ENCODE results near the gene TMEM240. TPM values are rescaled to one million over a fixed set of nuclear protein-coding genes. Genes with fewer than 3 reads are reported as not detected.

Gene TMEM240
- total RNA-seq, 2 experiments from 2014 or later, result 1.2 to 1.3 TPM

DNA sequence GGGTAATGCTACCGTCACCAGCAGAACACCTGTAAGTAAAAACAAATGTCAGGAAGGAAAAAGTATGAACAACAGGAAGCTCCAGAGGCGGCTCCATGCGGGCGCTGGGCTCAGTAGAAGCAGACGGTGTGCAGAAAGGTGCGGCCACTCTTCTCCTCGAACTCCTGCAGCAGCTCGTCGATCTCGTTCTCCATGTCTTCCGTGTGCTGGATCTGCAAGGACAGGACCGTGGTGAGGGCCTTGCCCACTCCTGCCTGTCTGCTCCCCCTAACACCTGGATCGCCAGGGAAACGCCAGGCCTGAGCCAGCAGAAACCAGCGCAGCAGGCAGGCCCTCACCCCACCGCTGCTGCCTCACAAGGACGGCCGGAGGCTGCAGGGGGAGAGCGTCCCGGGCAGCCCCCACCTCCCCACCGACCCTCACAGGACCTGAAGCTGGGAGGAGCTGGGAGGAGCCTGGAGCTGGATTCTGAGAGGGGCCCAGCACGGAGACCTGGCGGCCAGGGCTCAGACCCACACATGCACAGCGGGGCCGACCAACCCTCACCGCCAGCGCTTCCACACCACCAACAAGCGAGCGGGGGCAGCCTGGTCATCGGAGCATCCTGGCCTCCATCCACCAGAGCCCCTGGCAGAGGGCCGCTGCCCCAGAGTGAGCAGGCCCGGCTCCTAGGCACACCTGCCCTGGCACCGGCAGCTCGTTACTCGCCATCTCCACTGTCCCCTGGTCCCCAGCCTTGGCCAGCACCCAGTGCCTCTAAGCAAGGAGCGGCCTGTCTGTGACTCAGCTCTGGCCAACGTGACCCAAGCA lies 1.7 kb upstream of the TMEM240 start:
- no peaks in the 10 kb centered on the region for H3K9me3 Mint-ChIP-seq
- ChIA-PET POLR2A (no interaction called here), CTCF (no interaction called here)
- DNase-seq, result no peak
- peaks cover 10% of the 10 kb centered on the region for H3K36me3 Mint-ChIP-seq (ENCODE audit: low read depth)
- H3K27me3 Mint-ChIP-seq, result no peaks in the 10 kb centered on the region
- peaks cover 4% of the 10 kb centered on the region for H3K4me1 Mint-ChIP-seq
- no peak overlapping the region for H3K4me3 Mint-ChIP-seq
- no peak overlapping the region for H3K27ac Mint-ChIP-seq

DNA sequence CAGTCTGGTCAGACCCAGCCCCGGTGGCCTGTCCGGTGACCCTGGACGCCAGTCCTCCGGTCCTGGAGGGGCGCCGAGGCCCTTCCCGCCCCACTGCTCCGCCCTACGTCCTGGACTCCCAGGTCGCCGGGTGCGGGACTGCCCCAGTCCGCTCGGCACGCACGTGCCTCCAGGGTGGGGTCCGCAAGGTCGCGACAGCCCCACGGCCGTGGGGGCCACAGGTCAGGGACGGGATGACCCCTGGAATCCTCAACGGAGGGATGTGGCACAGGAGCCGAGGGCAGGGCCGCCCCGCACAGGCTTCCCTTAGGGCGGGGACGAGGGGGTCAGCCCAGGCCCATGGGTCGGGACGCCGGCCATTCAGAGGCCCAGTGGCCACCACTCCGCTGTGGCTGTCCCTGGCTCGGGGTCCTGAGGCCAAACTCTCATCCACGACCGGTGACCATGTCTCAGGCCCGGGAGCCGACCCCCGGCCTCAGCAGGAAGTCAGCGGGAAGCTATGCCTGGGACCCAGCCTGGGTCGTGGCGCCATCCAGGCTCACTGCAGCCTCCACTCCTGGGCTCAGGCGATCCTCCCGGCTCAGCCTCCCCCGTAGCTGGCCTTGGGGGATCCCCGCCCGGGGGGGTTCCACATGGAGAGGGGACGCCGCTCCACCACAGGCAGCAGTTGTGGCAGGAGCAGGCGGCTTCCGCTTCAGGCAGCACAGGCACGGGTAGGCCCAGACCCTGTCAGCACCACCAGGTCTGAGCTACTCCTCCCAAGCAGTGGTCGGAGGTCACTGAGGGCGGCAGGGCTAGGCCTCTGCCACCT lies 599 bp upstream of the TMEM240 start:
- ChIA-PET CTCF (no interaction called here), POLR2A (no interaction called here)
- Mint-ChIP-seq H3K27ac (no peak overlapping the region), H3K9me3 (no peaks in the 10 kb centered on the region), H3K27me3 (no peaks in the 10 kb centered on the region), H3K4me3 (no peak overlapping the region), H3K4me1 (peaks cover 4% of the 10 kb centered on the region), H3K36me3 (ENCODE audit: low read depth) (peaks cover 10% of the 10 kb centered on the region)
- no peak for DNase-seq

DNA sequence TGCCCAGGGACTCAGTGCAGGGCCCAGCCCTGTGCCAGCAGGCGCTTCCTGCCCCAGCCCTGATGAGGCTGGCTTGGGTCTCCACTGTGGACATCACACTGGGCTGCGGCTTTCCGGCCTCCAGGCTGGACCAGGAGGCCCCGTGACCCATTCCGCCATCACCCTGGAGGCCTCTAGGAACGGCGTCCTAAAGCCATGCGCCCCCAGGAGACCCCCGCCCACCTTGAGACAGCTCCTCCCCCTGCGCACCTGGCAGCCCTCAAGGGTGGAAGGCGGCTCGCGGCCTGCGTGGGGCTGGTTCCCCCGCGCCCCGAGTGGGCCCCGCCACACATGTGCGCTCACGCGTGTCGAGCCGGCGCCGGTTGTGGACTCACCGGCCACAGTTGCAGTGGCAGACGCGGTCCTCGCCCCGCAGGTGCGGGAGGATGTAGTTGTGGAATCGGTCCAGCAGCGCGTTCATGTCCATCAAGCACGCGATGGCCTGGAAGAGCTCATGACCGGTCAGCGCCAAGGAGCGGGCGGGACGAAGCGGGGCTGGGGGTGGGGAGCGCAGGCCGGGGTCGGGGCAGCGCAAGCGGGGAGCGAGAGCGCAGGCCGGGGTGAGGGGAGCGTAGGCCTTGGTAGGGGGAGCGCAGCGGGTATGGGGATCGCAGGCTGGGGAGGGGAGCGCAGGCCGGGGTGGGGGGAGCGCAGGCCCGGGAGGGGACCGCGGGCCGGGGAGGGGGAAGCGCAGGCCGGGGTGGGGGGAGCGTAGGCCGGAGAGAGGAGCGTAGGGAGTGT lies 924 bp downstream of the TMEM240 start:
- ChIA-PET CTCF (interaction anchor here (1.0 kb wide), 1 partner anchor 196 kb away, joined by 3 read pairs; no protein-coding TSS in a partner anchor), POLR2A (no interaction called here)
- no peaks in the 10 kb centered on the region for H3K9me3 Mint-ChIP-seq
- no peak for DNase-seq
- no peak overlapping the region for H3K27ac Mint-ChIP-seq
- H3K27me3 Mint-ChIP-seq, result no peaks in the 10 kb centered on the region
- H3K4me3 Mint-ChIP-seq, result no peak overlapping the region
- H3K36me3 Mint-ChIP-seq (ENCODE audit: low read depth), result peaks cover 8% of the 10 kb centered on the region
- H3K4me1 Mint-ChIP-seq, result peaks cover 4% of the 10 kb centered on the region

DNA sequence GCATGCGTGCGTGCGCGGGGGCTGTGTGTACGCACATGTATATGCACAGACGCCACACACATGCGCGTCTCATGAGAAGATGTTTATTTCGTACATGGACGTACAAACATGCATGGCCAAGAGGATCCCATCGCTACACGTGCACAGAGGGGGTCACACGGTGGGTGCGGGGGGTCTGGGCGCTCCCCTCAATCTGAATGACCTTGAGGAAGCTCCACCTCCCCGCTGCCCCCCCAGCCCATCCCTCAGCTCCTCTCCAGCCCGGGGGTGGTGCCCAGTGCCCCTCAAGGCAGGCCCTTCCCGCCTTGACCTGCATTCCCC lies 1.5 kb downstream of the TMEM240 start:
- DNase-seq, result no peak
- CTCF ChIA-PET, result interaction anchor here (1.0 kb wide), 1 partner anchor 196 kb away, joined by 3 read pairs; no protein-coding TSS in a partner anchor
- POLR2A ChIA-PET, result no interaction called here
- Mint-ChIP-seq H3K27ac (no peak overlapping the region), H3K4me1 (peaks cover 4% of the 10 kb centered on the region), H3K27me3 (no peaks in the 10 kb centered on the region), H3K36me3 (ENCODE audit: low read depth) (peaks cover 8% of the 10 kb centered on the region), H3K4me3 (no peak overlapping the region), H3K9me3 (no peaks in the 10 kb centered on the region)

DNA sequence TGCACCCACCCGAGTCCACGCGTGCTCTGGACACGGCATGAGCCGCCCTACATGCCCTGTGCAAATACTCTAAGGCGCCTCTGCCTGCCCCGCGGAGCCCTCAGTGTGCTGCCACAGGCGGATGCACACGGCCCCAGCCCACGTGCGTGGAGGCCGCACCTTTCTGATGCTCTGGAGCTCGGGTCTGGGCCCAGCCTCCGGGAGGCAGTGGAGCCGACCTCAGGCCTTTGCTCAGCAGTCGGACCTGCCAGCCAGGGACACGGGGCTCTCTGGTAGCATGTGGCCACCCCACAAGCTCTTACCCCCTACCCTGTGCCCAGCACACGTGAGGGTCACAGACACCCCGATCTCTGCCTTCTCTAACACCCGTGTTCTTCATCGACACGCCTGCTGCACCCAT lies 2.1 kb downstream of the TMEM240 start:
- CTCF ChIA-PET, result no interaction called here
- Mint-ChIP-seq H3K36me3 (ENCODE audit: low read depth) (peaks cover 8% of the 10 kb centered on the region), H3K9me3 (no peaks in the 10 kb centered on the region), H3K4me3 (no peak overlapping the region), H3K4me1 (peaks cover 4% of the 10 kb centered on the region), H3K27ac (no peak overlapping the region), H3K27me3 (no peaks in the 10 kb centered on the region)
- POLR2A ChIA-PET, result no interaction called here
- DNase-seq, result no peak

DNA sequence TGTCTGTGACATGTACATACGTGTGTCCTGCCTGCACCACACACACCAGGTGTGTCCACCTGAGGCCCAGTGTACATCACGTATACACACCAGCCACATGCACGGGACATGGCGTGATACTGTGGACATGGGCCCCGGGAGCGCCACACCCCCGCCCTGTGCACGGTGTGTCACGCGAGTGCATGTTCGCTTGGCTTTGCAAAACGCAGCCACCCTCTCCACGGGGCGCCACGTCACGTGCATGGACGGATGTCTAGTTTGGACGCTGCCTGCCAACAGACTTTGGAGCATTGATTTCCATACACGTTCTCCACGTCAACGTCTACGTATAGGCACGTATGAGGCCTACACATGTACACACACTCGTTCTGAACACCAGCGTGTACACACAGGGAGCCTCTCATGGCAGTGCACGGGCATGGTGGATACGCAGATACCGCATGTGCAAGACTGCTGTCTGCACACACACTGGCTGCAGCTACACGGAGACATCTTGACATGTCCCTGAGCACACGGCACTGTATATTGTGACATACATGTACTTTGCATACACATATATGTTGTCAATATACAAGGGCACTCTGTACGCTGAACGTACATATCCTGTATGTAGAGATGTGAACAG lies 2.7 kb downstream of the TMEM240 start:
- CTCF ChIA-PET, result no interaction called here

DNA sequence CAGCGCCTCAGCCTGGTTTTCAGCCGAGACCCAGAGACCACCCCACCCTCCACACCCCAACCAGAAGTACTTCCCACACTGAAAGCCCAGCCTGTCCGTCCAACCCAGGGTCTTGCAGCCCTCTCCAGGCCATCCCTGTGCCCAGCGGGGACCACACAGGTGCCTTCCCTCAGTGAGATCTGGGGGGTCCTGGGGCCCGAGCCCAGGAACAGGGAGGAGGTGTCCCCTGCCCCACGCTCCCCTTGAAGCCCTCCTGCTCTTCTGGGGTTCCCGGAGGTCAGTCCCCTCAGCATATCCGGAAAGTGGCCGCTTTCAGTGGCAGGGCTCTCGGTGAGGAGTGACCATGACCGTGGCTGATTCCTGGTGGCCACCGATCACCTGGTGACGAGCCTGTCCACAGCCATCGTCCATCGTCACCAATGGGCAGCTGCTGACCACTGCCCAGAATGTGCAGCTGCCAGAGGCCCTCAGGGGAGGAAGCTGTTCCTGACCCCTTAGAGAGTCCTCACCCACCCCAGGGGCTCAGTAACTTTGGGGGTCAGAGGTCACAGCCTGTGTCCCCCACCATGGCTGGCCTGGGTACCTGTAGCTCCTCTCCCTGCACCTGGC lies 3.4 kb downstream of the TMEM240 start:
- POLR2A ChIA-PET, result no interaction called here

More for the DNA sequence above, 2.7 kb downstream of the TMEM240 start:
- POLR2A ChIA-PET, result no interaction called here
- DNase-seq, result no peak
- Mint-ChIP-seq H3K4me3 (no peak overlapping the region), H3K4me1 (peaks cover 4% of the 10 kb centered on the region), H3K36me3 (ENCODE audit: low read depth) (peaks cover 5% of the 10 kb centered on the region), H3K9me3 (no peaks in the 10 kb centered on the region), H3K27ac (no peak overlapping the region), H3K27me3 (no peaks in the 10 kb centered on the region)

DNA sequence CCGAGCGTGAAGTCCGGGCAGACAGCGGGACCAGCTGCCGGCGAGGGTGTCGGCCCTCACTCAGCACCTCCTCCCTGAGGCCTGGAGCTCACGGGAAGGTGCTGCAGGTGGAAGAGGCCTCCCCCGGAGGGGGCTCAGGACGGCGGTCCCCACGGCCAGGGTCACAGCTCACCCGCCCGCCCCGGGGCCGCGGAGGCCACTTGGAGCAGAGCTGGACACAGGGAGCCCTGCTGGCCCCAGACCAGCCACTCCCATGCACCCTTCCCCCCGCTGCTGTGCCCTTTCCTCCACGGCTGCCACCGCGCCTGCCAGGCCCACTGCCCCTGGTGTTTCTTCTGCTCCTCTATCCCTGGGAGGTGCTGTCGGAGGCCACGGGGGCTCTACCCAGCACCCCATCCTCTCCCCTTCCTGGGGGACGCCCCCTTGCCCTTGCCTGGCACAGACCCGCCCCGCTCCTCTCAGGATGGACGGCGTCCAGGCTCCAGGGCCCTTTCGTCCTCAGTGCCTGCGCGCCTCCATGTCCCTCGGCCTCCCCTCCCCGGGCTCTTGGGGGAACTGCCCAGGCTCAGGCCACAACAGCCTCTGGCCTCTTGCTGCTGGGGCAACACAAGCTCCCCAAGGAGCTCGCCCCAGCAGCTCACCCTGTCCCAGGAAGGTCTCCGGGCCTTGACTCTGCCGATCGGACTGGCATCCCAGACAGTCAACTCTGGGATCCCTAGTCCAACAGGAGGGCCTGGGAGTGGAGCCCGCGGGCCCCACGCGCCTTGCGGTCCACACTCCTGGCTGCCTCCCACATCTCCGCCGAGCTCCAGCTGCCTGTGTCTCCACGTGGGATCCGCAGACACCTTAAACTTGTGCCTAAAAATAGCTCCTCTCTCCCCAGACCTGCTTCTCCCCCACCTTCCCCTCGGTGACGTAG lies 4.1 kb downstream of the TMEM240 start:
- no peak overlapping the region for H3K4me3 Mint-ChIP-seq
- ChIA-PET POLR2A (no interaction called here), CTCF (interaction anchor here (0.5 to 0.7 kb wide), 2 partner anchors 34 to 1445 kb away, joined by 3 read pairs; no protein-coding TSS in a partner anchor)
- H3K27ac Mint-ChIP-seq, result no peak overlapping the region
- H3K27me3 Mint-ChIP-seq, result no peaks in the 10 kb centered on the region
- H3K36me3 Mint-ChIP-seq (ENCODE audit: low read depth), result peaks cover 5% of the 10 kb centered on the region
- peaks cover 1% of the 10 kb centered on the region for H3K4me1 Mint-ChIP-seq
- no peak for DNase-seq
- H3K9me3 Mint-ChIP-seq, result peaks cover 5% of the 10 kb centered on the region

More for the DNA sequence above, 3.4 kb downstream of the TMEM240 start:
- peaks cover 2% of the 10 kb centered on the region for H3K9me3 Mint-ChIP-seq
- no peak overlapping the region for H3K4me3 Mint-ChIP-seq
- peaks cover 5% of the 10 kb centered on the region for H3K36me3 Mint-ChIP-seq (ENCODE audit: low read depth)
- no peaks in the 10 kb centered on the region for H3K27me3 Mint-ChIP-seq
- H3K27ac Mint-ChIP-seq, result no peak overlapping the region
- H3K4me1 Mint-ChIP-seq, result peaks cover 4% of the 10 kb centered on the region
- DNase-seq, result no peak
- CTCF ChIA-PET, result no interaction called here

DNA sequence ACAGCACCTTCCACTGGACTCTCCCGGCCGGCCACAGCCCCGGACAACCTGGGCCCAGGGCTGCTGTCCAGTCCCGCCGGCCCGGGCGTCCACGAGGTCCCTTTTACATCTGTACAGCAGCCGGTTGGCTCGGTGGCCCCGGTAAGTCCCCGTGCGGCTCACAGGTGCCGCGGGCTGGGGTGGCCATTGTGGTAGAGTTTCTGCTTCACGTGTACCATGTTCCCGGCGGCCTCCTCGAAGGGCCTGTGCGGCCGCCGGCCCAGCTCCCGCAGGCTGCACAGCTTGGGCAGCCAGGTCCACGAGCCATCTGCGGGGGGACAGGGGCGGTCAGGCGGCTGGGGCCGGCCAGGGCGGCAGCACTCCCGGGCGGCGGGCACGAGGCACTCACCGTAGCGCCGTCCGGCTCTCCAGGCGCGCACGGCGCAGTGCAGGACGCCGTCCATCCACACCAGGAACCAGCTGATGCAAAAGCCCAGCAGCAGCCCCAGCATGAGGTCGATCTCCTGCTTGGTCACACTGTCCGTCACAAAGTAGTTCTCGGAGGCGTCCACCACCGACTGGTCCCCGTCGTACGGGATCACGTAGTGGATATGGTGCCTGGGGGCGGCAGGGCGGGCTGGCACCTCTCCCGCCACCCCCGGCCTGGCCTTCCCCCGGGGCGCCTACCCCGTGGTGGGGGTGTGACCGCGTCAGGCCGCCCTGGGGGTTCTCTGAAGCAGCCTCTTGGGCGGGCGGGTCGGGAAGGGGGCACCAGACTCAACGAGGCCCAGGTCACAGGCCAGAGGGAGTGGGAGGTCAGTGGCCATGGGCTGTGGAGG lies 5.0 kb downstream of the TMEM240 start:
- Mint-ChIP-seq H3K4me1 (peaks cover 1% of the 10 kb centered on the region), H3K27me3 (no peaks in the 10 kb centered on the region), H3K27ac (no peak overlapping the region), H3K4me3 (no peak overlapping the region), H3K36me3 (ENCODE audit: low read depth) (peaks cover 10% of the 10 kb centered on the region), H3K9me3 (peaks cover 5% of the 10 kb centered on the region)
- DNase-seq, result no peak
- CTCF ChIA-PET, result interaction anchor here (0.7 kb wide), 1 partner anchor 33 kb away, joined by 3 read pairs; no protein-coding TSS in a partner anchor
- POLR2A ChIA-PET, result no interaction called here

DNA sequence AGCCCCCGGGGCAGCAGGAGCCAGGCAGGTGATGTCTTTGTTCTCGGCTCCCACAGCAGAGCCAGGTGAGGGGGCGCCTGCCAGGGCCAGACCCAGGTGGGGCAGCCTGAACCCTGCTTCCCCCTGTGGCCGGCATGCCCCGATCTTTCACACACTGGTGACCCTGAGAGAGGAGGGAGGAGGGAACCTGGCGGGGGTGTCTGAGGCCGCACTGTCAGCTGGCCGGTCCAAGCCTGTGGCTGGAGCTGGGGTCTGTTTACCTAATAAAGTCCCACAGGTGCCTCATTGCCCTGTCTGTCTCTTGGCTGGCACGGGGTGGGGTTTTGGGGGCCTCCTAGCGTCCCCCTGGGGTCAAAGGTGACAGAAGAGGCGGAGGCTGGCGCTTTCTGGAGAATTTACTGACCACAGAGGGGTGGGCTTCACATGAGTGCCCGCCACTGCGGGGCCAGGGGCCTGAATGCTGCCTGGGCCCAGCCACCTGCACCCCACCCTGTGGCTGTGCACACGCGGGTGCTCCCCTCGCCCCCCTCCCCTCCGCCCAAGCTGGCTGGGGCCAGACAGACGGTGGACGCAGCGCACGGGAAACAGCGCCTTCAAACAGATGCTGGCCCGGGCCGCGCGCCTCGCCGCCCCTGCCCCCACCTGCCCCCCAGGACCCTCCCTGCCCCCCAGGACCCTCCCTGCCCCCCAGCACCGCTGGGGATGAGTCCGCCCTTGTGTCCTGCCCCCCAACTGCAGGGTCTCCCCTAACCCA lies 5.8 kb downstream of the TMEM240 start:
- peaks cover 1% of the 10 kb centered on the region for H3K4me1 Mint-ChIP-seq
- no peaks in the 10 kb centered on the region for H3K27me3 Mint-ChIP-seq
- no peak overlapping the region for H3K4me3 Mint-ChIP-seq
- DNase-seq, result no peak
- H3K36me3 Mint-ChIP-seq (ENCODE audit: low read depth), result peaks cover 18% of the 10 kb centered on the region
- H3K27ac Mint-ChIP-seq, result no peak overlapping the region
- peaks cover 5% of the 10 kb centered on the region for H3K9me3 Mint-ChIP-seq
- CTCF ChIA-PET, result interaction anchor here (0.6 kb wide), 1 partner anchor 334 kb away, joined by 3 read pairs; no protein-coding TSS in a partner anchor
- POLR2A ChIA-PET, result no interaction called here
